Suprapubic skin (tissue), 3 donors: ENCODE measurements around the gene C4BPA.

Source experiments
- POLR2A ChIP-seq, 2 donors: fragments of 450-650 bp; IDR thresholded peaks; one replicate each; pipeline ENCODE4 v1.6.1; 2017; ENCODE audit warnings: antibody characterized with exemption in 2 of 2, mild to moderate bottlenecking in 2 of 2, moderate library complexity in 2 of 2
- TF ChIP-seq, protein P1 (sequence below), 2 donors: fragments of 200-600 bp in 1 of 2; fragments of 450-650 bp in 1 of 2; sonication (generic) in 1 of 2; IDR thresholded peaks; one replicate each; pipeline ENCODE4 v1.5.1; 2016 to 2019; ENCODE audit warnings: antibody characterized with exemption in 2 of 2, mild to moderate bottlenecking in 1 of 2, moderate library complexity in 1 of 2

- TF ChIP-seq, protein P1, sequence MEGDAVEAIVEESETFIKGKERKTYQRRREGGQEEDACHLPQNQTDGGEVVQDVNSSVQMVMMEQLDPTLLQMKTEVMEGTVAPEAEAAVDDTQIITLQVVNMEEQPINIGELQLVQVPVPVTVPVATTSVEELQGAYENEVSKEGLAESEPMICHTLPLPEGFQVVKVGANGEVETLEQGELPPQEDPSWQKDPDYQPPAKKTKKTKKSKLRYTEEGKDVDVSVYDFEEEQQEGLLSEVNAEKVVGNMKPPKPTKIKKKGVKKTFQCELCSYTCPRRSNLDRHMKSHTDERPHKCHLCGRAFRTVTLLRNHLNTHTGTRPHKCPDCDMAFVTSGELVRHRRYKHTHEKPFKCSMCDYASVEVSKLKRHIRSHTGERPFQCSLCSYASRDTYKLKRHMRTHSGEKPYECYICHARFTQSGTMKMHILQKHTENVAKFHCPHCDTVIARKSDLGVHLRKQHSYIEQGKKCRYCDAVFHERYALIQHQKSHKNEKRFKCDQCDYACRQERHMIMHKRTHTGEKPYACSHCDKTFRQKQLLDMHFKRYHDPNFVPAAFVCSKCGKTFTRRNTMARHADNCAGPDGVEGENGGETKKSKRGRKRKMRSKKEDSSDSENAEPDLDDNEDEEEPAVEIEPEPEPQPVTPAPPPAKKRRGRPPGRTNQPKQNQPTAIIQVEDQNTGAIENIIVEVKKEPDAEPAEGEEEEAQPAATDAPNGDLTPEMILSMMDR (IDR thresholded peaks at IDR 0.05) = no peak
- TF ChIP-seq POLR2A (IDR thresholded peaks at IDR 0.05) = no peak
These were observed 30.5 kb downstream of the C4BPA start for GRCh38 chr1:207134581-207134980.
